ENCODE results near the gene IFT80. TPM values are rescaled to one million over a fixed set of nuclear protein-coding genes. Genes with fewer than 3 reads are reported as not detected.
A peak's percentile ranks its signal among the peaks of the same experiment; 100 is the strongest.

IFT80 gene
- total RNA-seq, 1 experiment from 2014 or later: 19.3 TPM

- no peak overlapping the region for H3K4me3 Mint-ChIP-seq (ENCODE audit: unreplicated experiment)
- H3K9me3 Mint-ChIP-seq (ENCODE audit: unreplicated experiment): no peaks in the 10 kb centered on the region
- H3K4me1 ChIP-seq: peaks cover 3% of the 10 kb centered on the region; the same call in 1 of the 2 replicates
- no peak overlapping the region for H3K27ac Mint-ChIP-seq (ENCODE audit: unreplicated experiment)
- TF ChIP-seq CTCF (IDR thresholded peaks at IDR 0.05; ENCODE audit: insufficient read depth in 1 of 2, low read depth in 1 of 2, low read length in 1 of 2, severe bottlenecking in 1 of 2, unreplicated experiment in 1 of 2): no peak
- no peak overlapping the region for H3K4me3 ChIP-seq (ENCODE audit: low read depth, low read length)
- H3K36me3 ChIP-seq (ENCODE audit: control insufficient read depth, insufficient read depth, low read length): no peaks in the 10 kb centered on the region
- no TSS peak for BruUV-seq (replicated peaks)
- H3K4me1 Mint-ChIP-seq (ENCODE audit: low read depth, unreplicated experiment): peaks cover 9% of the 10 kb centered on the region
- DNase-seq: no peak
- ChIA-PET CTCF (no interaction called here), POLR2A (no interaction called here)
- H3K9me3 ChIP-seq: no peaks in the 10 kb centered on the region
- intact Hi-C loops (cut with micrococcal nuclease; ENCODE audit: unreplicated experiment): no loop called here
- H3K36me3 Mint-ChIP-seq (ENCODE audit: insufficient read depth, unreplicated experiment): peaks cover 5% of the 10 kb centered on the region
- H3K27me3 ChIP-seq (replicated peaks; ENCODE audit: control insufficient read depth, insufficient read depth, low read length): no peaks in the 10 kb centered on the region; the same call in 1 of the 2 replicates
- H3K27me3 Mint-ChIP-seq (ENCODE audit: insufficient read depth, unreplicated experiment): no peaks in the 10 kb centered on the region
These were observed 185.8 kb downstream of the IFT80 start for GRCh38 chr3:160213191-160213590.

GRCh38 chr3:160210799-160211221, 188.2 kb downstream of the IFT80 start:
- no peaks in the 10 kb centered on the region for H3K9me3 Mint-ChIP-seq (ENCODE audit: unreplicated experiment)
- no peaks in the 10 kb centered on the region for H3K9me3 ChIP-seq

GRCh38 chr3:160210341-160210740, 188.7 kb downstream of the IFT80 start:
- Mint-ChIP-seq H3K27me3 (ENCODE audit: insufficient read depth, unreplicated experiment) (no peaks in the 10 kb centered on the region), H3K9me3 (ENCODE audit: unreplicated experiment) (no peaks in the 10 kb centered on the region), H3K4me3 (ENCODE audit: unreplicated experiment) (no peak overlapping the region), H3K27ac (ENCODE audit: unreplicated experiment) (peak overlapping the region; percentile 65), H3K4me1 (ENCODE audit: low read depth, unreplicated experiment) (peaks cover 9% of the 10 kb centered on the region), H3K36me3 (ENCODE audit: insufficient read depth, unreplicated experiment) (peaks cover 5% of the 10 kb centered on the region)
- POLR2A ChIA-PET: no interaction called here
- CTCF ChIA-PET: interaction anchor here (0.5 to 1.6 kb wide), 8 partner anchors 9 to 252 kb away, joined by 3 to 17 read pairs (median 5); partner anchors contain the start of gene C3orf80
- no peak for TF ChIP-seq CTCF (IDR thresholded peaks at IDR 0.05; ENCODE audit: insufficient read depth in 1 of 2, low read depth in 1 of 2, low read length in 1 of 2, severe bottlenecking in 1 of 2, unreplicated experiment in 1 of 2)
- no TSS peak for BruUV-seq (replicated peaks)
- no peaks in the 10 kb centered on the region for H3K36me3 ChIP-seq (ENCODE audit: control insufficient read depth, insufficient read depth, low read length)
- no peak overlapping the region for H3K4me3 ChIP-seq (ENCODE audit: low read depth, low read length)
- DNase-seq: no peak
- peaks cover 3% of the 10 kb centered on the region; the same call in 1 of the 2 replicates for H3K4me1 ChIP-seq
- H3K9me3 ChIP-seq: no peaks in the 10 kb centered on the region
- intact Hi-C loops (cut with micrococcal nuclease; ENCODE audit: unreplicated experiment): no loop called here
- no peaks in the 10 kb centered on the region for H3K27me3 ChIP-seq (replicated peaks; ENCODE audit: control insufficient read depth, insufficient read depth, low read length)

More at GRCh38 chr3:160210799-160211221, 188.2 kb downstream of the IFT80 start:
- H3K27ac Mint-ChIP-seq (ENCODE audit: unreplicated experiment): peak overlapping the region; percentile 65
- peaks cover 5% of the 10 kb centered on the region for H3K36me3 Mint-ChIP-seq (ENCODE audit: insufficient read depth, unreplicated experiment)
- ChIA-PET CTCF (interaction anchor here (0.5 to 1.6 kb wide), 8 partner anchors 9 to 252 kb away, joined by 3 to 17 read pairs (median 5); partner anchors contain the start of gene C3orf80), POLR2A (no interaction called here)
- H3K4me3 Mint-ChIP-seq (ENCODE audit: unreplicated experiment): no peak overlapping the region
- no peaks in the 10 kb centered on the region for H3K27me3 Mint-ChIP-seq (ENCODE audit: insufficient read depth, unreplicated experiment)
- peaks cover 3% of the 10 kb centered on the region; the same call in 1 of the 2 replicates for H3K4me1 ChIP-seq
- peak in 1 of 2 experiments; percentile 51 for DNase-seq
- H3K4me1 Mint-ChIP-seq (ENCODE audit: low read depth, unreplicated experiment): peaks cover 9% of the 10 kb centered on the region
- TF ChIP-seq CTCF (IDR thresholded peaks at IDR 0.05; ENCODE audit: insufficient read depth in 1 of 2, low read depth in 1 of 2, low read length in 1 of 2, severe bottlenecking in 1 of 2, unreplicated experiment in 1 of 2): peak; percentile 19 to 40
- intact Hi-C loops (cut with micrococcal nuclease; ENCODE audit: unreplicated experiment): loop anchor here (1.0 kb wide), 3 partner anchors 25 to 179 kb away; no protein-coding TSS in a partner anchor
- H3K27me3 ChIP-seq (replicated peaks; ENCODE audit: control insufficient read depth, insufficient read depth, low read length): no peaks in the 10 kb centered on the region
- no peaks in the 10 kb centered on the region for H3K36me3 ChIP-seq (ENCODE audit: control insufficient read depth, insufficient read depth, low read length)
- no TSS peak for BruUV-seq (replicated peaks)
- H3K4me3 ChIP-seq (ENCODE audit: low read depth, low read length): no peak overlapping the region

Small RNA genes within 50 kb of the gene (microRNA-seq; reads per million reads assigned to microRNA genes)
- gene MIR15B (1,183 reads per million, percentile 89 among the genes with 10 or more reads in this experiment), gene MIR16-2 (430 reads per million, percentile 81 among the genes with 10 or more reads in this experiment)

Other genes with a start within 250 kb of the IFT80 start
- 3.2 and 3.7 TPM in 2 replicates for gene C3orf80, start 173.8 kb downstream of the IFT80 start, total RNA-seq (2022)
- gene SMC4, start 425 bp upstream of the IFT80 start, total RNA-seq (2022): 133 and 136 TPM in 2 replicates
- 3.8 and 4.5 TPM in 2 replicates for gene TRIM59, start 50.6 kb upstream of the IFT80 start, total RNA-seq (2022)
- 53.5 and 60.5 TPM in 2 replicates for gene KPNA4, start 166.3 kb upstream of the IFT80 start, total RNA-seq (2022)

Measured in Caco-2 (cell line).